Activated CD4-positive, alpha-beta T cell treated with anti-CD3 and anti-CD28 coated beads, Interleukin-2, amount 50 U/mL, for 16 hours (primary cell): ENCODE data around the gene RAD54L2.
"Not testable (repeated sequence)": the region's sequence is repeated elsewhere in the genome, so short reads cannot be mapped to it uniquely, and the experiment has no call there.

Source experiments
- DNase-seq: peaks from one replicate; pipeline ENCODE4 v3.0.0-alpha.2; 2020

Gene RAD54L2, protein sequence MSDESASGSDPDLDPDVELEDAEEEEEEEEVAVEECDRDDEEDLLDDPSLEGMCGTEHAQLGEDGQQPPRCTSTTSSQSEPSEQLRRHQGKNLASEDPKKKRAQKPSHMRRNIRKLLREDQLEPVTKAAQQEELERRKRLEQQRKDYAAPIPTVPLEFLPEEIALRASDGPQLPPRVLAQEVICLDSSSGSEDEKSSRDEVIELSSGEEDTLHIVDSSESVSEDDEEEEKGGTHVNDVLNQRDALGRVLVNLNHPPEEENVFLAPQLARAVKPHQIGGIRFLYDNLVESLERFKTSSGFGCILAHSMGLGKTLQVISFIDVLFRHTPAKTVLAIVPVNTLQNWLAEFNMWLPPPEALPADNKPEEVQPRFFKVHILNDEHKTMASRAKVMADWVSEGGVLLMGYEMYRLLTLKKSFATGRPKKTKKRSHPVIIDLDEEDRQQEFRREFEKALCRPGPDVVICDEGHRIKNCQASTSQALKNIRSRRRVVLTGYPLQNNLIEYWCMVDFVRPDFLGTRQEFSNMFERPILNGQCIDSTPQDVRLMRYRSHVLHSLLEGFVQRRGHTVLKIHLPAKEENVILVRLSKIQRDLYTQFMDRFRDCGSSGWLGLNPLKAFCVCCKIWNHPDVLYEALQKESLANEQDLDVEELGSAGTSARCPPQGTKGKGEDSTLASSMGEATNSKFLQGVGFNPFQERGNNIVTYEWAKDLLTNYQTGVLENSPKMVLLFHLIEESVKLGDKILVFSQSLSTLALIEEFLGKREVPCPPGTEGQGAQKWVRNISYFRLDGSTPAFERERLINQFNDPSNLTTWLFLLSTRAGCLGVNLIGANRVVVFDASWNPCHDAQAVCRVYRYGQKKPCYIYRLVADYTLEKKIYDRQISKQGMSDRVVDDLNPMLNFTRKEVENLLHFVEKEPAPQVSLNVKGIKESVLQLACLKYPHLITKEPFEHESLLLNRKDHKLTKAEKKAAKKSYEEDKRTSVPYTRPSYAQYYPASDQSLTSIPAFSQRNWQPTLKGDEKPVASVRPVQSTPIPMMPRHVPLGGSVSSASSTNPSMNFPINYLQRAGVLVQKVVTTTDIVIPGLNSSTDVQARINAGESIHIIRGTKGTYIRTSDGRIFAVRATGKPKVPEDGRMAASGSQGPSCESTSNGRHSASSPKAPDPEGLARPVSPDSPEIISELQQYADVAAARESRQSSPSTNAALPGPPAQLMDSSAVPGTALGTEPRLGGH (N-terminal part only)

DNA sequence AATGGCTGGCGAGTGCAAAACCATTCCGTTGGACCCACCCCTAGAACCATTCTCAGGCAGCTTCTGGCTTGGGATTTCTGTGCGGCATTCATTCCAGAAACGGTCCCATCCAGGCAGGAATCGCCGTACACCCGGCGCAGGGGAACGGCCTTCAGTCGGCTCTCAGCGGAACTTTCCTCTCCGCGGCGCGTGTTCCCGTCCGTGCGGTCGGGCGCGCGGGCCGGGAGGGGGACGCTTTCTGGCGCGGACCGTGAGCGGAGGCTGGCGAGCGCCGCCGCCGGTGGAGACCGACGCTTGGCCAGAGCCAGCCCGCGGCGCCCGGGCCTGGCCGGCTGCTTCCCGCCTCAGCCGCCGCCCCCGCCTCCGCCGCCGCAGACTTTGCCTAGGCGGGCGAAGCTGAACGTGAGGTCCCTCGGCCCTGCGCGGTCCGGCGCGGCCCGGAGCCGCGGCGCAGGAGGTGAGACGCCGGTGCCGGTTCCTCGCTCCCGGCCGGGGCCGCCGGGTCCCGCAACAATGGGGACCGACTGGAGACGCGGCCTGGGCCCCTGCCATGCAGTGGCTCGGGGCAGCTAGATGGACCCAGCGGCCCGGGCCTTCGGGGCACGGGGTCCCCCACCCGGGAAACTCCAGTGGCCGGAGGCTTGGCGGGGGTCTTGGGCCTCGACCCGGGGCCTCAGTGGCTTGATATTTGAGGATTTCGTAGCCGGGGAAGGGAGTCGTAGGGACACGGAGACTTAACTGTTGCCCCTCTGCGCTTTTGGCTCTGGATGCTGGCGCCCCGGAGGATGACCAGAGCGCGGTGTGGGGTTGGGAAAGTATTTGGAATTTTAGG is at the start of gene RAD54L2:
Gene RAD54L2 (plus strand): TSS at position 261 of the 832 bp plus-strand sequence. CDS start 51,702 bp downstream, outside the sequence.
- DNase-seq, result peak; percentile 82

DNA sequence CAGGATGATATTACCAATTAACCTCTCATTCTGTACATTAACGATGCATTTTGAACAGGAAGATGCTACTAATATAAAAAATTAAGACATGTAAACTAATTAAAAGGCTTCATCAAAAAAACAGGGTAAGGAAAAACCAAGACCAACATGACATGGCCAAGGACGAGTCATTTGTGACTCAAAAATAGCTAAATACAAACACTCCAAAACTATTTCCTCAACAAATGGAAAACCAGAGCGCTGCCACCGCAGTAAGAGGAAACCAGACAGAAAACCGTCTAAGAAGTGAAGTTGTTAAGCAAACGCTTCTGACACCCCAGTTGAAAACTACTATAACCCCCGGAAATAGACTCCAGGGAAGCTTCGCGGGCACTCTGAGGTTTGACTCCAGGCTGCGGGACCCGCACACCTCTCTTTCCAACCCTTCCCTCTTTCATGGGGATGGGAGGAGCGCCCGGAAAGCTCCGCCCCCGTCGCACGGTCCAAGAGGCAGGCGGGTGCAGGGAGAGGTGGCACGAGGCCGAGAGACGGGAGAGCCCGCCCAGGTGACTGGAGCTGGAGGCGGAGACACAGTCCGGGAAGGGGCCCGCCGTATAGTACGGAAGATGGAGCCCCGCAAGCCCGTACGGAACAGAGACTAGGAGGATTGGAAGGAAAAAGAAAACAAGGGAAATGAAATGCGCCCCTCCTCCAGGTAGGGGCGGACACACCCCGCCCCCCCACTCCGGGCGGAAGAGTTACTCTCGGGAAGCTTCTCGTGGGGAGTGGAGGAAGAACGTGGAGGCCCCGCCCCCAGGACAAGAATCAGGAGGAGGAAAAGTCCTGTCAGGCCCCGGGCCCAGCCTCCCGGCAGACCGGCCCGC is 39.4 kb upstream of the RAD54L2 start:
- peak; percentile 92 for DNase-seq

DNA sequence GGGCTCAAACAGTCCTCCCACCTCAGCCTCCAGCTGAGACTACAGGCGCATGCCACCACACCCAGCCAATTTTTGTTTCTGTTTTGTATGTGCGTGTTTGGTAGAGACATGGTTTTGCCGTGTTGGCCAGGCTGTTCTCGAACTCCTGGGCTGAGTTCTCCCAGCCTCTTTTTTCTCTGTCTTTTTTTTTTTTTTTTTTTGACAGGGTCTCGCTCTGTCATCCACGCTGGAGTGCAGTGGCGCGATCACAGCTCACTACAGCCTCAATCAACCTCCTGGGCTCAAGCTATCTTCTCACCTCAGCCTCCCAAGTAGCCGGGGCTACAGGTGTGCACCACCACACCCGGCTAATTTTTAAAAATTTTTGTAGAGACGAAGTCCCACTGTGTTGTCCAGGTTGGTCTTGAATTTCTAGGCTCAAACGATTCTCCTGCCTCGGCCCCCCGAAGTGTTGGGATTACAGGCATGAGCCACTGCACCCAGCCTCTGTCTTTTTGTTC is 37.8 kb upstream of the RAD54L2 start:
- DNase-seq, result no peak

DNA sequence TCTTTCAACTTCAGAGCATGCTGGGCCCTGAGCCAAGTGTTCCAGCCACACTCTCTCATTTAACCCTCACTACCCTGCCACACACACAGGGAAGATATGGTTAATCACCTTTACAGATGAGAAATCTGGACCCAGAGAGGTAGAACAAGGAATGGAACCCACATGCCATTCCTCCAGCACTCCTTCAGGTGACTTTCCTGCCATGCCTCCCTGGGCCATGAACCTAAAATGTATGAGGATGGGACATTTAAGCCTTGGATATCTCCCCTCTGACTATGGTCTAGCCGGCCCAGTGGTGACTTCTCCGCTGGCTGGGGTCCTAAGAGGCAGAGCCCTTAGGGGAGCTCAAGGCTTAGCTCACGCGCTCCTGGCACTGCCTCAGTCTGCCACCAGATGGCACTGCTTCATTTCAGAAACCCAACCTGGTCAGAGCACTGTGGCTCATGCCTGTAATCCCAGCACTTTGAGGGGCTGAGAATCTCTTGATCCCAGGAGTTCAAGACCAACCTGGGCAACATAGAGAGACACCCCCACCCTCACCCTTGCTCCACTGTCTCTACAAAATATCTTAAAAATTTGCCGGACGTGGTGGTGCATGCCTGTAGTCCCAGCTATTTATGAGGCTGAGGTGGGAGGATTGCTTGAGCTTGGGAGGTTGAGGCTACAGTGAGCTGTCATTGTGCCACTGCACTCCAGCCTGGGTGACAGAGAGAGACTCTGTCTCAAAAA is 36.5 kb upstream of the RAD54L2 start:
- peak; percentile 84 for DNase-seq

DNA sequence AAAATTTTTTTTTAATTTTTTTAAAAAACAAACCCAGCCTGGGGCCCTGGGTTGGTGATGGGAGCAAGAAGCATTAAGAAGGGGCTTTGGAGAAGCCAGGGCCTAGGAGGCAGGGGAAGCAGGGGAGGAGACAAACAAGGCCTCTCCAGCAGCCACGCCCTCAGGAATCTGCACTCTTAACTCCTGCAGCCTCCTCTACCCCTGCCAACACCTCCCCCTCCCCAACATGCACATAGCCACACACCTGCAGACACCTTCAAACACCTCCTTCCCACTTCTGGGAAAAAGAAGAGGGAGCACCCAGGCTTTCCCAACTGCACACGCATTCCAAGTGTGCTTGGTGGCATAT is 36.0 kb upstream of the RAD54L2 start:
- no peak for DNase-seq

DNA sequence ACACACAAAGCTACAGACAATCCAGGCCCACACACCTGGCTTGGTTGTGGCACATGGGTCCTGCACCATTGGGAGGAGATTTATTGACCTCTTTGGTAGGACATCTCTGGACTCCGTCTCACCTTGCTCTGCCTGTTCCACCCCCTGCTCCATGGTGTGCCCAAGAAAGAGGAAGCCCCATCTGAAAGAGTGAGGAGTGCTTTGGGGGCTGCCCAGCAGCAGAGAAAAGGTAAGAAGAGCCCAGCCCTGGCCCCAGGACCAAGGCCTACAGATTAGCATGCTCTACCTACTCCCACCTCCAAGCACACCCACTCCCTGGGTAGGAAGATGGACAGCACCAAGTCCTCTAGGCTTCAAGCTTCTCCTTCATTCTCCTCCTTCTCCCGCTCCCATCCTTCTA is 35.5 kb upstream of the RAD54L2 start:
- no peak for DNase-seq

DNA sequence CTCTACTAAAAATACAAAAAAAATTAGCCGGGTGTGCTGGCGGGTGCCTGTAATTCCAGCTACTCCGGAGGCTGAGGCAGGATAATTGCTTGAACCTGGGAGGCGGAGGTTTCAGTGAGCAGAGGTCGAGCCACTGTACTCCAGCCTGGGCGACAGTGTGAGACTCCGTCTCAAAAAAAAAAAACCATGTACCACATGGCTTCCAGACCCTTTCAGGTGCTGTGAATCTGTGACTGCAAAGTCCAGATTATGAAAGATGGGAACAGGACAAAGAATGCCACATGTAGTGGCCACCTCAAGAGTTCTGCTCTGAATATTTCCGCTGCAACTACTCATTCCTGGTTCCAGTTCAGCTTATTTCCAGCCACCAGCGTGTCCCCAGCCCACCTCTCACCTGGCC is 30.3 kb upstream of the RAD54L2 start:
- DNase-seq, result no peak

DNA sequence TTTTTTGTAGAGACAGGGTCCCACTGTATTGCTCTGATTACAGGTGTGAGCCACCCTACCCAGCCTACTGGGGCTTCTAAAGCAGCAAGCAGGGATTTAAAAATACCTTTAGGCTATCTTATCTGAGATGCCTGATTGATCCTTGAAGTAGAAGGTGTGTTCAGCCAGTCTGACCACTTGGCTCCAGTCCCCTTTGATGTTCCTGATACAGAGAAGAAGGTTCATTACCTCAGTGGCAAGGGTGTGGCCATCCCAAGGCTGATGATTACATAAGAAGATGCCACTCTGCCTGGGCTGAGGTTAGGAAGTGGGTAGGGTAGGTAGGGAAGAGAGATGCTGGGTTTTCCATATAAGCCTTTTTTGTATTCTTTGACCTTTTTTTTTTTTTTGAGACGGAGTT is 27.5 kb upstream of the RAD54L2 start:
- DNase-seq, result no peak

DNA sequence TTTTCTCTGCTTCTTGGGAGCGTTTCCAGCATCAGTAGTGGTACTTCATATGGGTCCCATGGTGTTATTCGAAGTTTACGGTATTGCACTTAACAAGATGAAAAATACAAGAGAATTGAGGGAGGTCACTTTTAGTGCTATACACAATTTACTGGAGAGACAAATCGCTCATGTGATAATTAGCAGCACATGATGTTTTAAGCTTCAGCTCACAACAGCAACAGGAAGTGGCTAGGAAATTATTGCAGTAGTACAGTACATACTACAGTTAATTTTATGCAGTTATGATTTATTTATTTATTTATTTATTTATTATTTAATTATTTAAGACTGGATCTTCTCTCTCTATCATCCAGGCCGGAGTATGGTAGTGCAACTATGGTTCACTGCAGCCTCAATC is 24.3 kb upstream of the RAD54L2 start:
- no peak for DNase-seq

DNA sequence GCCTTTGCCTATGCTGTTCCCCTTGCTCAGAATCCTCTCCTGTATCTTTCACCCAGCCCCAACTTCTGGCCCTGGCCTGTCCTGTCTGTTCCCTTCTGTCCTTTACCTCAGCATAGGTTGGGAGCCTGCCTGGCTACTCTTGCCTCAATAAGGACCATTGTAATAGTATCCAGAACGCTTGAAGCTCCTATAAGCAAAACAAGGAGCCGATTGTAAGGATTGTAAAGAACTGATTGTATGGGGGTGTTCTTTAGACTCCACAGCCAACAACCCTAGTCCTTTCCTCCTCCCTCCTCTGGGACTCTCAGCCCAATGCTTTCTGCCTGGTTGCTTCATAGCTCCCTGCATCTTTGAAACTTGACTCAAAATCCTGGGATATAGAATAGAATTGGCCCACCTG is 18.7 kb upstream of the RAD54L2 start:
- no peak for DNase-seq

DNA sequence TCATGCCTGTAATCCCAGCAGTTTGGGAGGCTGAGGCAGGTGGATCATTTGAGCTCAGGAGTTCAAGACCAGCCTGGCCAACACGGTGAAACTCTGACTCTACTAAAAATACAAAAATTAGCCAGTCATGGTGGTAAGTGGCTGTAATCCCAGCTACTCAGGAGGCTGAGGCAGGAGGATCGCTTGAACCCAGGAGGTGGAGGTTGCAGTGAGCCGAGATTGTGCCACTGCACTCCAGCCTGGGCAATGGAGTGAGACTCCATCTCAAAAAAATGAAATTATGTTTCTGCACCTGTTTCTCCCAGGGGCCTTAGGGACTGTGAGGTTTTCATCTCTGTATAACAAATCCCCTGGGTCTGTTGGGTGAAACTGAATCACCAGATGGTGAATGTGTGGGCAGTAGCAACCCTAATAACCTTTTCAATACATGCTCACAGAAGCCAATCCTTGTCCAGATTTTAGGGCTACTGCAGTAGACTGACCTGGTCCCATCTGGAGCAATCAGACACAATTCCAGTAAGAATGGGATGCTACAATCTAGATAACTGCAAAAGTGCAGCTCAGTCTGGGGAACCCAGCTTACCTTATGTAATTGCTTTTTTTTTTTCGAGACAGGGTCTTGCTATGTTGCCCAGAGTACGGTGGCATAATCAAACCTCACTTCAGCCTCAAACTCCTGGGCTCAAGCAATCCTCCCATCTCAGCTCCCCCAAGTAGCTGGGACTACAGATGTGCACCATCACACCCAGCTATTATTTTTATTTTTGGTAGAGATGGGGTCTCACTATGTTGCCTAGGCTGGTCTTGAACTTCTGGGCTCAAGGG is 17.4 kb upstream of the RAD54L2 start:
- not testable (repeated sequence) for DNase-seq

DNA sequence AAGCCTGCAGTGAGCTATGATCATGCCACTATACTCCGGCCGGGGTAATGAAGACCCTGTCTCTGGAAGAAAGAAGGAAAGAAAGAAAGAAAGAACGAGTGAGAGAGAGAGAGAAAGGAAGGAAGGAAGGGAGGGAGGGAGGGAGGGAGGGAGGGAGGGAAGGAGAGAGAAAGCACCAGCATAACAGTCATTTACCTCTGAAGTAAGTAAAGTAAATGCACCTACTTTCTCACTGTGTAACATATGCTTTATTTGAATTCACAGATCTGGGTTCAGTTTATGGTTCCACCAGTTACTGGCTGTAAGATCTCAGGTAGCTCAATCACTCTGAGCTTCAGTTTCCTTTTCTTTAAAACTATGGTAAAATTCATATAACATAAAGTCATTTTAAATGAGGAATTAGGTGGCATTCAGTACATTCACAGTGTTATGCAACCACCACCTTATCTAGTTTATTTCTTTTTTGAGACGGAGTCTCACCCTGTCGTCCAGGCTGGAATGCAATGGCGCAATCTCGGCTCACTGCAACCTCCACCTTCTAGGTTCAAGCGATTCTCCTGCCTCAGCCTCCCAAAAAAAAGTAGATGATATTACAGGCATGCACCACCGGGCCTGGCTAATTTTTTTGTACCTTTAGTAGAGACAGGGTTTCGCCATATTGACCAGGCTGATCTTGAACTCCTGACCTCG is 16.1 kb upstream of the RAD54L2 start:
- no peak for DNase-seq

DNA sequence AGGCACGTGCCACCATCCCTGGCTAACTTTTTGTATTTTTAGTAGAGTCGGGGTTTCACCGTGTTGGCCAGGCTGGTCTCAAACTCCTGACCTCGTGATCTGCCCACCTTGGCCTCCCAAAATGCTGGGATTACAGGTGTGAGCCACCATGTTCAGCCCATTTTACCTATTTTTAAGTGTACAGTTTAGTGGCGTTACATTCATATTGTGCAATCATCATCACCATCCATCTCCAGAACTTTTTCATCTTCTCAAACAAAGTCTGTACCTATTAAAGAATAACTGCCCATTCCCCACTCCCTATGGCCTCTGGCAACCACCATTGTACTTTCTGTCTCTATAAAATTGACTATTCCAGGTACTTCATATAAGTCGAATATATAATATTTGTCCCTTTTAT is 13.6 kb upstream of the RAD54L2 start:
- not testable (repeated sequence) for DNase-seq

DNA sequence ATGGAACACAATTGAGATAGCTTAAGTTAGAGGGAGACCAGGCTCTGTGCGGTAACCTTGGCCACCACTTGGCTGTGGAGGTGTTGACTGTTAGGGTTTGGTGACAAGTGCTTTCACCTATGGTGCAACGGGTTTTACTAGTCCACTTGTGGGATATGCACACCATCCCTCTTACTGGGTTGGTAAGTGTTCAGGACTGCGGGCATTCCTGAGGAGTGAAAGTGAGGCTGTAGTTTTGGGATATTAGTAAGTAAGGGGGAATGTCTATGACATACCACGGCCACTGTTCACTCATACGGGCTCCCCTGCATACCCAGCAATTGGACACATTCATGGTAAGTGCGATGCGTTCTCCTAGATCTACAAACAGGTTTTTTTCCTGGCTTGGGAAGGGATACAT is 8.0 kb upstream of the RAD54L2 start:
- no peak for DNase-seq

DNA sequence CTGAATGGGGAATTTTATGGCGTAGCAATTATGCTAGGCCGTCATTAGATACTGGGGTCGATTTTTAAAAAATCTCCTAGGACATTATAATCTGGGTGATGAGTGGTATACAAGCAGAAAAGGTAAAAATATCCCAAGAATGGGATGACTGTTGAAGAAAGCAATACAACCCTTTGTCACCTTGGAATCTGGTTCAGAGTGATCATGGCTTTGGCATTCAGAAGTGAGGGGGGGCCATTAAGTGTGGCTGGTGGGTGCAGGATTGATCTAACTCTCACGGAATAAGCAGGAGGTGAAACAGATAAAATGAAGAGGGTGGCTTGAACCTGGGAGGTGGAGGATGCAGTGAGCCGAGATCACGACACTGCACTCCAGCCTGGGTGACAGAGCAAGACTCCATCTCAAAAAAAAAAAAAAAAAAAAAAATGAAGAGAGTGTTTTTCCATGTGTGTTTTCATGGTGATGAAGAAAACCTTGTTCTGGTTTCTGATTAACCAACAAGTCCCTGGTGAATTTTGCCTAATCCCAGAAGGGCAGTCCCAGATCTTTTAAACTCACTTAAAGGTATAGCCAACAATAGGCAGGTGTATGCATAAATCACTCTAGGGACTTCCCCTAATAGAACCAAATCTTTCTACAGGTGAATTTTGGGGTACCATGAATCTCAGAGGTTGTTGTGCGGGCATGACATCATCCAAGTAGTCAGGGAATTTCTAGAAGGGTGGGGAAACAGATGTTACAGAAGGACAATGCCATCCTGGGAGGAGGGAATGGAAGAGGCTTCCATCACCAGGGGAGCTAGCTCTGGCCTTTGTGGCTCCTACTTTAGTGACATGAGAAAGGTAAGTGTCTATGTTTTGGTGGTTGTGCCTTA is 3.1 kb upstream of the RAD54L2 start:
- DNase-seq, result no peak

DNA sequence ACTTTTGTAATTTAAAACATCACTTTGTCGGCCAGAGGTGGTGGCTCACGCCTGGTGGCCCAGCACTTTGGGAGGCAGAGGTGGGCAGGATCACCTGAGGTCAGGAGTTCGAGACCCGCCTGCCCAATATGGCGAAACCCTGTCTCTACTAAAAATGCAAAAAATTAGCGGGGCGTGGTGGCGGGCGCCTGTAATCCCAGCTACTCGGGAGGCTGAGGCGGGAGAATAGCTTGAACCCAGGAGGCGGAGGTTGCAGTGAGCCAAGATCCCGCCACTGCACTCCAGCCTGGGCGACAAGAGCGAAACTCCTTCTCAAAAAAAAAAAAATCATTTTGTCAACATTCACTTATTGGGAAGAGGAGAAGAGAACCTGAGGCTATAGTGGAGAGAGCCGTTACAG is 888 bp upstream of the RAD54L2 start:
- DNase-seq, result not testable (repeated sequence)

DNA sequence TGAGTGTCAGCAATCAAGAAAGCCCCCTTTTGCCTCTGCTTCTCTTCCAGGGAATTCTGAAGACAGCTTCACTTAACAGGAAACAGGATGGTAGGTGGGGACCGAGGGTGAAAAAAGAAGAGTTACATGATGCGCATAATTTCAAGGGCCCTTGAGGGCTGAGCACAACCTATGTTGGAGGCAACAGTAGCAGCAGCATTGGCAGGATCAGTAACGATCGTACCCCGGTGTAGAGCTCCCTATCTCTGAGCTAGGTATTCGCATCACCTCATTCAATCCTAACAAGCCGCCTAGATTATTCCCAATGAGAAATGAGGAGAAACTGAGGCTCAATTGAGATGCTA is 432 bp upstream of the RAD54L2 start:
- DNase-seq, result no peak
